GM21390 (cell line): ENCODE results near the gene FSIP1.
"Not testable (repeated sequence)": the region's sequence is repeated elsewhere in the genome, so short reads cannot be mapped to it uniquely, and the experiment has no call there.

Experiments
- ATAC-seq: cut with Tn5 transposase; IDR thresholded peaks from one replicate; pipeline ENCODE4 v1.9.1; 2021; ENCODE audit not compliant: unreplicated experiment

Gene FSIP1

GRCh38 chr15:39782441-39783138, at the start of gene FSIP1:
TSS of gene FSIP1 (minus strand) at chr15:39782841. CDS start at chr15:39776524, 6,317 bp downstream.
- peak; percentile 98 for ATAC-seq

GRCh38 chr15:39830166-39830565, 47.5 kb upstream of the FSIP1 start:
- ATAC-seq: no peak

GRCh38 chr15:39828374-39828931, 45.8 kb upstream of the FSIP1 start:
- no peak for ATAC-seq

- ATAC-seq: no peak
These were observed 44.3 kb upstream of the FSIP1 start for GRCh38 chr15:39826975-39827374.

- ATAC-seq: no peak
These were observed 41.0 kb upstream of the FSIP1 start for GRCh38 chr15:39823634-39824033.

- ATAC-seq: no peak
These were observed 37.5 kb upstream of the FSIP1 start for GRCh38 chr15:39820050-39820602.

GRCh38 chr15:39819533-39819932, 36.9 kb upstream of the FSIP1 start:
- no peak for ATAC-seq

- no peak for ATAC-seq
These were observed 35.3 kb upstream of the FSIP1 start for GRCh38 chr15:39817892-39818291.

- no peak for ATAC-seq
These were observed 31.8 kb upstream of the FSIP1 start for GRCh38 chr15:39814489-39814888.

- not testable (repeated sequence) for ATAC-seq
These were observed 30.0 kb upstream of the FSIP1 start for GRCh38 chr15:39812651-39813050.

GRCh38 chr15:39808909-39809308, 26.3 kb upstream of the FSIP1 start:
- no peak for ATAC-seq

- no peak for ATAC-seq
These were observed 25.1 kb upstream of the FSIP1 start for GRCh38 chr15:39807791-39808190.

GRCh38 chr15:39804026-39804425, 21.4 kb upstream of the FSIP1 start:
- ATAC-seq: no peak

GRCh38 chr15:39803016-39803415, 20.4 kb upstream of the FSIP1 start:
- ATAC-seq: no peak

GRCh38 chr15:39801641-39802309, 19.1 kb upstream of the FSIP1 start:
- peak; percentile 59 for ATAC-seq

GRCh38 chr15:39799552-39800011, 16.9 kb upstream of the FSIP1 start:
- ATAC-seq: no peak

- ATAC-seq: no peak
These were observed 15.7 kb upstream of the FSIP1 start for GRCh38 chr15:39798382-39798781.

- ATAC-seq: no peak
These were observed 14.8 kb upstream of the FSIP1 start for GRCh38 chr15:39797407-39797806.

- no peak for ATAC-seq
These were observed 14.0 kb upstream of the FSIP1 start for GRCh38 chr15:39796601-39797000.

GRCh38 chr15:39795486-39795885, 12.8 kb upstream of the FSIP1 start:
- no peak for ATAC-seq

- ATAC-seq: no peak
These were observed 12.3 kb upstream of the FSIP1 start for GRCh38 chr15:39794954-39795353.

GRCh38 chr15:39793923-39794322, 11.3 kb upstream of the FSIP1 start:
- ATAC-seq: no peak
